HG02973 (cell line): Measurements from ENCODE around the gene WBP2.

Experiments
- ATAC-seq: cut with Tn5 transposase; IDR thresholded peaks from one replicate; pipeline ENCODE4 v1.9.1; 2021; ENCODE audit warnings: moderate library complexity; ENCODE audit not compliant: unreplicated experiment

Gene WBP2

GRCh38 chr17:75855310-75856061 is at the start of gene WBP2:
Gene WBP2 (minus strand): TSS chr17:75855335. CDS start chr17:75855297, 38 bp downstream.
- ATAC-seq, result peak; percentile 81

GRCh38 chr17:75902406-75902805 is 47.3 kb upstream of the WBP2 start:
- no peak for ATAC-seq

GRCh38 chr17:75901727-75902126 is 46.6 kb upstream of the WBP2 start:
- ATAC-seq, result no peak

- no peak for ATAC-seq
Measured at GRCh38 chr17:75900691-75901533, 45.8 kb upstream of the WBP2 start.

- ATAC-seq, result no peak
Measured at GRCh38 chr17:75899767-75900468, 44.8 kb upstream of the WBP2 start.

GRCh38 chr17:75899353-75899752 is 44.2 kb upstream of the WBP2 start:
- ATAC-seq, result no peak

GRCh38 chr17:75898791-75899190 is 43.7 kb upstream of the WBP2 start:
- ATAC-seq, result no peak

- no peak for ATAC-seq
Measured at GRCh38 chr17:75898065-75898464, 42.9 kb upstream of the WBP2 start.

- no peak for ATAC-seq
Measured at GRCh38 chr17:75897160-75898019, 42.3 kb upstream of the WBP2 start.

GRCh38 chr17:75896415-75897159 is 41.5 kb upstream of the WBP2 start, which contains the start of gene TRIM65:
Gene TRIM65 (minus strand): TSS chr17:75896951. CDS start chr17:75896937, 14 bp downstream.
- ATAC-seq, result peak; percentile 38

- ATAC-seq, result no peak
Measured at GRCh38 chr17:75895370-75896155, 40.4 kb upstream of the WBP2 start.

- no peak for ATAC-seq
Measured at GRCh38 chr17:75894049-75894733, 39.1 kb upstream of the WBP2 start.

- ATAC-seq, result no peak
Measured at GRCh38 chr17:75893305-75894048, 38.3 kb upstream of the WBP2 start.

GRCh38 chr17:75892556-75893224 is 37.6 kb upstream of the WBP2 start:
- ATAC-seq, result no peak

GRCh38 chr17:75891605-75892555 is 36.7 kb upstream of the WBP2 start:
- ATAC-seq, result no peak

GRCh38 chr17:75891022-75891604 is 36.0 kb upstream of the WBP2 start:
- no peak for ATAC-seq
